Smooth muscle cell of the umbilical artery (primary cell): ENCODE measurements around the gene PRR20G. TPM values are rescaled to one million over a fixed set of nuclear protein-coding genes. Genes with fewer than 3 reads are reported as not detected.

Experiments used
- total RNA-seq: library from RNA; depleted of rRNA; stranded (reverse); fragments of >200 nt; gene quantifications from 2 replicates; pipeline ENCODE4 v1.2.3, GENCODE V29; 2014

Gene PRR20G
- total RNA-seq: not detected in 2 replicates

GRCh38 chr3:127287840-127288239, at the start of gene PRR20G:
TSS of gene PRR20G (minus strand) at chr3:127288046. CDS start at chr3:127287365, 681 bp downstream.

Other genes with a start within 250 kb of the PRR20G start
- not detected in 2 replicates for gene PRR23E, start 94.9 kb downstream of the PRR20G start, total RNA-seq